ENCODE measurements around the gene PDZD4. TPM values are rescaled to one million over a fixed set of nuclear protein-coding genes. Genes with fewer than 3 reads are reported as not detected.

PDZD4 gene
- total and polyA plus RNA-seq, 4 donors, result 0.15 to 1.8 (median 0.69) TPM

GRCh38 chrX:153769865-153770600, 60.3 kb downstream of the PDZD4 start:
- Histone ChIP-seq H3K36me3 (ENCODE audit: control insufficient read depth in 4 of 4, insufficient read depth in 3 of 4, low read depth in 1 of 4, low read length in 3 of 4) (no peaks in the 10 kb centered on the region), H3K9me3 (ENCODE audit: control insufficient read depth in 4 of 4, low read length in 3 of 4) (no peaks in the 10 kb centered on the region), H3K27me3 (ENCODE audit: control insufficient read depth in 4 of 4, insufficient read depth in 4 of 4, low read length in 3 of 4) (no peaks in the 10 kb centered on the region), H3K9ac (ENCODE audit: low read depth in 1 of 2, low read length in 2 of 2) (no peak overlapping the region), H3K4me3 (ENCODE audit: low read depth in 1 of 3, low read length in 3 of 3) (no peak overlapping the region), H3K4me1 (ENCODE audit: control insufficient read depth in 4 of 4, insufficient read depth in 4 of 4, low read length in 3 of 4) (no peaks in the 10 kb centered on the region), H3K27ac (ENCODE audit: low read depth in 1 of 2, low read length in 2 of 2) (no peak overlapping the region)
- no peak for DNase-seq (ENCODE audit: low spot score)
- 89% methylated on average over 25 of the region's 25 CpGs for WGBS
- TF ChIP-seq FOXA2 (IDR thresholded peaks at IDR 0.05), result no peak

GRCh38 chrX:153769158-153769864, 61.0 kb downstream of the PDZD4 start:
- DNase-seq (ENCODE audit: low spot score), result no peak
- Histone ChIP-seq H3K4me1 (ENCODE audit: control insufficient read depth in 4 of 4, insufficient read depth in 4 of 4, low read length in 3 of 4) (no peaks in the 10 kb centered on the region), H3K27ac (ENCODE audit: low read depth in 1 of 2, low read length in 2 of 2) (no peak overlapping the region), H3K27me3 (ENCODE audit: control insufficient read depth in 4 of 4, insufficient read depth in 4 of 4, low read length in 3 of 4) (no peaks in the 10 kb centered on the region), H3K9ac (ENCODE audit: low read depth in 1 of 2, low read length in 2 of 2) (no peak overlapping the region), H3K36me3 (ENCODE audit: control insufficient read depth in 4 of 4, insufficient read depth in 3 of 4, low read depth in 1 of 4, low read length in 3 of 4) (no peaks in the 10 kb centered on the region), H3K9me3 (ENCODE audit: control insufficient read depth in 4 of 4, low read length in 3 of 4) (no peaks in the 10 kb centered on the region), H3K4me3 (ENCODE audit: low read depth in 1 of 3, low read length in 3 of 3) (no peak overlapping the region)
- WGBS, result 92% methylated on average over 23 of the region's 23 CpGs
- TF ChIP-seq MAX (IDR thresholded peaks at IDR 0.05), result no peak
- TF ChIP-seq ATF3 (IDR thresholded peaks at IDR 0.05), result no peak
- no peak for TF ChIP-seq HNF4A (conservative IDR thresholded peaks at IDR 0.05)
- TF ChIP-seq NR2F2 (IDR thresholded peaks at IDR 0.05), result no peak
- TF ChIP-seq FOXA2 (IDR thresholded peaks at IDR 0.05), result no peak
- TF ChIP-seq RAD21 (IDR thresholded peaks at IDR 0.05), result no peak

GRCh38 chrX:153768311-153769157, 61.8 kb downstream of the PDZD4 start:
- Histone ChIP-seq H3K36me3 (ENCODE audit: control insufficient read depth in 4 of 4, insufficient read depth in 3 of 4, low read depth in 1 of 4, low read length in 3 of 4) (no peaks in the 10 kb centered on the region), H3K4me3 (ENCODE audit: low read depth in 1 of 3, low read length in 3 of 3) (no peak overlapping the region), H3K4me1 (ENCODE audit: control insufficient read depth in 4 of 4, insufficient read depth in 4 of 4, low read length in 3 of 4) (peaks cover 0 to 7% (median 0%) of the 10 kb centered on the region in 4 donors), H3K9me3 (ENCODE audit: control insufficient read depth in 4 of 4, low read length in 3 of 4) (no peaks in the 10 kb centered on the region), H3K27ac (ENCODE audit: low read depth in 1 of 2, low read length in 2 of 2) (no peak overlapping the region), H3K9ac (ENCODE audit: low read depth in 1 of 2, low read length in 2 of 2) (no peak overlapping the region), H3K27me3 (ENCODE audit: control insufficient read depth in 4 of 4, insufficient read depth in 4 of 4, low read length in 3 of 4) (no peaks in the 10 kb centered on the region)
- whole genome bisulfite sequencing, result 82% methylated on average over 22 of the region's 22 CpGs
- DNase-seq (ENCODE audit: low spot score), result no peak
- TF ChIP-seq REST (IDR thresholded peaks at IDR 0.05), result no peak
- TF ChIP-seq RXRA (IDR thresholded peaks at IDR 0.05), result no peak
- no peak for TF ChIP-seq SP1 (IDR thresholded peaks at IDR 0.05)
- TF ChIP-seq FOXA2 (IDR thresholded peaks at IDR 0.05), result no peak
- TF ChIP-seq HNF4A (conservative IDR thresholded peaks at IDR 0.05), result no peak
- TF ChIP-seq MAX (IDR thresholded peaks at IDR 0.05), result no peak
- TF ChIP-seq JUND (IDR thresholded peaks at IDR 0.05), result no peak
- no peak for TF ChIP-seq TAF1 (conservative IDR thresholded peaks at IDR 0.05)
- TF ChIP-seq FOXA1 (IDR thresholded peaks at IDR 0.05), result no peak
- no peak for TF ChIP-seq CTCF (IDR thresholded peaks at IDR 0.05; ENCODE audit: low read depth, low read length, missing input control)
- no peak for TF ChIP-seq HNF4G (IDR thresholded peaks at IDR 0.05)
- TF ChIP-seq EGR1 (IDR thresholded peaks at IDR 0.05; ENCODE audit: low read depth in 2 of 2), result no peak
- TF ChIP-seq ZBTB33 (IDR thresholded peaks at IDR 0.05), result no peak
- TF ChIP-seq YY1 (IDR thresholded peaks at IDR 0.05), result no peak
- TF ChIP-seq NR2F2 (IDR thresholded peaks at IDR 0.05), result no peak

All from liver (tissue), 9 donors.